Neural cell (in vitro differentiated cells): ENCODE data around the gene NR2E1. TPM values are rescaled to one million over a fixed set of nuclear protein-coding genes. Genes with fewer than 3 reads are reported as not detected.

Experiments used
- H2AFZ ChIP-seq: fragments of 200-600, 300-800 bp; sonication (generic), shearing (Covaris generic); 2 replicates; pipeline ENCODE4 v1.6.0; 2014; ENCODE audit warnings: low read depth, mild to moderate bottlenecking, antibody characterized with exemption, low read length, moderate library complexity
- H3F3A ChIP-seq: fragments of 200-600 bp; shearing (Covaris generic); 2 replicates; pipeline ENCODE4 v1.6.1; 2016; ENCODE audit warnings: mild to moderate bottlenecking, moderate library complexity, mixed read lengths, antibody characterized with exemption, low read length; ENCODE audit not compliant: insufficient read depth, poor library complexity, severe bottlenecking
- H3K27ac ChIP-seq: fragments of 200-600, 300-800 bp; sonication (generic), shearing (Covaris generic); 2 replicates; pipeline ENCODE4 v1.5.1; 2014; ENCODE audit warnings: mild to moderate bottlenecking, low read length, moderate library complexity
- H3K27me3 ChIP-seq: fragments of 300-800, 200-600 bp; sonication (generic), shearing (Covaris generic); 2 replicates; pipeline ENCODE4 v1.6.0; 2014; ENCODE audit warnings: mild to moderate bottlenecking, low read depth, low read length, moderate library complexity; ENCODE audit not compliant: insufficient read depth
- H3K36me3 ChIP-seq: fragments of 300-800, 200-600 bp; sonication (generic), shearing (Covaris generic); 2 replicates; pipeline ENCODE4 v1.5.1; 2014; ENCODE audit warnings: mild to moderate bottlenecking, antibody characterized with exemption, low read length, moderate library complexity; ENCODE audit not compliant: insufficient read depth
- H3K4me2 ChIP-seq: fragments of 300-800, 200-600 bp; sonication (generic), shearing (Covaris generic); 2 replicates; pipeline ENCODE4 v1.6.0; 2014; ENCODE audit warnings: mild to moderate bottlenecking, low read length
- H3K4me3 ChIP-seq: fragments of 300-800, 200-600 bp; sonication (generic), shearing (Covaris generic); 2 replicates; pipeline ENCODE4 v1.5.1; 2014; ENCODE audit warnings: mild to moderate bottlenecking, low read length, moderate library complexity
- H3K79me2 ChIP-seq: fragments of 200-600 bp; shearing (Covaris generic); replicated peaks from 2 replicates; pipeline ENCODE4 v1.6.0; 2014; ENCODE audit warnings: mild to moderate bottlenecking, low read length, moderate library complexity; ENCODE audit not compliant: insufficient read depth
- H3K9ac ChIP-seq: fragments of 300-800, 200-600 bp; sonication (generic), shearing (Covaris generic); 2 replicates; pipeline ENCODE4 v1.6.1; 2016; ENCODE audit warnings: mild to moderate bottlenecking, low read length, mixed read lengths
- H3K9me2 ChIP-seq: fragments of 200-600 bp; shearing (Covaris generic); 2 replicates; pipeline ENCODE4 v1.6.1; 2016; ENCODE audit warnings: mild to moderate bottlenecking, low read length, mixed read lengths; ENCODE audit not compliant: insufficient read depth
- H3K9me3 ChIP-seq: fragments of 200-600, 300-800 bp; sonication (generic), shearing (Covaris generic); 2 replicates; pipeline ENCODE4 v1.6.1; 2016; ENCODE audit warnings: mild to moderate bottlenecking, mixed run types, low read length, moderate library complexity, mixed read lengths
- H4K20me1 ChIP-seq: fragments of 200-600 bp; shearing (Covaris generic); 2 replicates; pipeline ENCODE4 v1.6.1; 2016; ENCODE audit warnings: mild to moderate bottlenecking, mixed run types; ENCODE audit not compliant: insufficient read depth
- EP300 ChIP-seq: fragments of 450-650 bp; conservative IDR thresholded peaks from 2 replicates; pipeline ENCODE4 v1.6.1; 2014; ENCODE audit warnings: antibody characterized with exemption, mild to moderate bottlenecking, moderate library complexity; ENCODE audit not compliant: poor library complexity, severe bottlenecking
- EZH2 ChIP-seq: fragments of 200-600, 300-800 bp; shearing (Covaris generic), sonication (generic); IDR thresholded peaks from 2 replicates; pipeline ENCODE4 v1.6.1; 2014; ENCODE audit warnings: antibody characterized with exemption, low read length, borderline replicate concordance, mild to moderate bottlenecking; ENCODE audit not compliant: insufficient read depth, poor library complexity, severe bottlenecking
- MXI1 ChIP-seq: fragments of 450-650 bp; conservative IDR thresholded peaks from 2 replicates; pipeline ENCODE4 v1.6.1; 2014; ENCODE audit warnings: antibody characterized with exemption, mild to moderate bottlenecking; ENCODE audit not compliant: poor library complexity, severe bottlenecking
- POLR2AphosphoS5 ChIP-seq: IDR thresholded peaks from 2 replicates; pipeline ENCODE4 v1.6.1; 2012
- RAD21 ChIP-seq: fragments of 450-650 bp; conservative IDR thresholded peaks from 2 replicates; pipeline ENCODE4 v1.6.1; 2014; ENCODE audit warnings: antibody characterized with exemption, mild to moderate bottlenecking, moderate library complexity
- SMC3 ChIP-seq: fragments of 450-650 bp; conservative IDR thresholded peaks from 2 replicates; pipeline ENCODE4 v1.6.1; 2014; ENCODE audit warnings: antibody characterized with exemption, mild to moderate bottlenecking, moderate library complexity; ENCODE audit not compliant: poor library complexity
- TAF1 ChIP-seq: IDR thresholded peaks from 2 replicates; pipeline ENCODE4 v1.6.1; 2012; ENCODE audit warnings: low read depth
- polyA plus RNA-seq: library from polyadenylated mRNA; depleted of rRNA; stranded (reverse); fragments of >200 nt; gene quantifications from 2 replicates; pipeline ENCODE4 v1.2.3, GENCODE V29; 2014
- TF ChIP-seq, protein P1 (sequence below): fragments of 450-650 bp; IDR thresholded peaks from 2 replicates; pipeline ENCODE4 v1.5.1; 2014; ENCODE audit warnings: antibody characterized with exemption, mild to moderate bottlenecking, moderate library complexity; ENCODE audit not compliant: poor library complexity, severe bottlenecking
- TF ChIP-seq, protein P2 (sequence below): IDR thresholded peaks from 2 replicates; pipeline ENCODE4 v1.6.1; 2012; ENCODE audit warnings: borderline replicate concordance

The NR2E1 gene
- polyA plus RNA-seq, 1 donor from 2014 or later, result 1.3 TPM

DNA sequence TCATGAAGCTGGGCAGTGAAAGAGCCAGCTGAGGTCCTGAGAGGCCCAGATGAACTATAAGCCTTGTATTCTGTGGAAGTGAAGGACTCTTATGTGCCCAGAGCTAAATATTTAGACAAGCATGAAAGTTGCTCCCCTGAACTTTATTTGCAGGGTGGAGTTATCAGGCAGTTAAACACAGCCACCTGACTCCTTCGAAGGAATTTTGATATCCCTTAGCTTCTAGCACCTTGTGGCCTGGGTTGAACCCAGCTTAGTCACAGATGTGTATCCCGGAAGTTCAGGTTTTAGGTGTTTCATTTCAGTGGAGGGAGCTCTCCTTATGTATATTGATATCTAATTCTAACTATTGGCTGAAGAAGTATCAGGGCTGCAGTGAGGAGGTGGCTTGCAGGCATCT lies 20.4 kb downstream of the NR2E1 start:
- Histone ChIP-seq H3K9ac (no peak overlapping the region), H2AFZ (no peak overlapping the region), H4K20me1 (no peaks in the 10 kb centered on the region), H3K4me3 (no peak overlapping the region), H3K4me2 (no peak overlapping the region), H3F3A (no peaks in the 10 kb centered on the region), H3K27me3 (no peaks in the 10 kb centered on the region), H3K9me2 (no peaks in the 10 kb centered on the region), H3K27ac (no peak overlapping the region), H3K36me3 (no peaks in the 10 kb centered on the region), H3K79me2 (no peaks in the 10 kb centered on the region), H3K9me3 (no peaks in the 10 kb centered on the region)
- TF ChIP-seq, protein P1, sequence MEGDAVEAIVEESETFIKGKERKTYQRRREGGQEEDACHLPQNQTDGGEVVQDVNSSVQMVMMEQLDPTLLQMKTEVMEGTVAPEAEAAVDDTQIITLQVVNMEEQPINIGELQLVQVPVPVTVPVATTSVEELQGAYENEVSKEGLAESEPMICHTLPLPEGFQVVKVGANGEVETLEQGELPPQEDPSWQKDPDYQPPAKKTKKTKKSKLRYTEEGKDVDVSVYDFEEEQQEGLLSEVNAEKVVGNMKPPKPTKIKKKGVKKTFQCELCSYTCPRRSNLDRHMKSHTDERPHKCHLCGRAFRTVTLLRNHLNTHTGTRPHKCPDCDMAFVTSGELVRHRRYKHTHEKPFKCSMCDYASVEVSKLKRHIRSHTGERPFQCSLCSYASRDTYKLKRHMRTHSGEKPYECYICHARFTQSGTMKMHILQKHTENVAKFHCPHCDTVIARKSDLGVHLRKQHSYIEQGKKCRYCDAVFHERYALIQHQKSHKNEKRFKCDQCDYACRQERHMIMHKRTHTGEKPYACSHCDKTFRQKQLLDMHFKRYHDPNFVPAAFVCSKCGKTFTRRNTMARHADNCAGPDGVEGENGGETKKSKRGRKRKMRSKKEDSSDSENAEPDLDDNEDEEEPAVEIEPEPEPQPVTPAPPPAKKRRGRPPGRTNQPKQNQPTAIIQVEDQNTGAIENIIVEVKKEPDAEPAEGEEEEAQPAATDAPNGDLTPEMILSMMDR, result no peak
- TF ChIP-seq SMC3 (no peak), EZH2 (no peak), EP300 (no peak), TAF1 (no peak), MXI1 (no peak), POLR2AphosphoS5 (no peak), RAD21 (no peak)
- TF ChIP-seq, protein P2, sequence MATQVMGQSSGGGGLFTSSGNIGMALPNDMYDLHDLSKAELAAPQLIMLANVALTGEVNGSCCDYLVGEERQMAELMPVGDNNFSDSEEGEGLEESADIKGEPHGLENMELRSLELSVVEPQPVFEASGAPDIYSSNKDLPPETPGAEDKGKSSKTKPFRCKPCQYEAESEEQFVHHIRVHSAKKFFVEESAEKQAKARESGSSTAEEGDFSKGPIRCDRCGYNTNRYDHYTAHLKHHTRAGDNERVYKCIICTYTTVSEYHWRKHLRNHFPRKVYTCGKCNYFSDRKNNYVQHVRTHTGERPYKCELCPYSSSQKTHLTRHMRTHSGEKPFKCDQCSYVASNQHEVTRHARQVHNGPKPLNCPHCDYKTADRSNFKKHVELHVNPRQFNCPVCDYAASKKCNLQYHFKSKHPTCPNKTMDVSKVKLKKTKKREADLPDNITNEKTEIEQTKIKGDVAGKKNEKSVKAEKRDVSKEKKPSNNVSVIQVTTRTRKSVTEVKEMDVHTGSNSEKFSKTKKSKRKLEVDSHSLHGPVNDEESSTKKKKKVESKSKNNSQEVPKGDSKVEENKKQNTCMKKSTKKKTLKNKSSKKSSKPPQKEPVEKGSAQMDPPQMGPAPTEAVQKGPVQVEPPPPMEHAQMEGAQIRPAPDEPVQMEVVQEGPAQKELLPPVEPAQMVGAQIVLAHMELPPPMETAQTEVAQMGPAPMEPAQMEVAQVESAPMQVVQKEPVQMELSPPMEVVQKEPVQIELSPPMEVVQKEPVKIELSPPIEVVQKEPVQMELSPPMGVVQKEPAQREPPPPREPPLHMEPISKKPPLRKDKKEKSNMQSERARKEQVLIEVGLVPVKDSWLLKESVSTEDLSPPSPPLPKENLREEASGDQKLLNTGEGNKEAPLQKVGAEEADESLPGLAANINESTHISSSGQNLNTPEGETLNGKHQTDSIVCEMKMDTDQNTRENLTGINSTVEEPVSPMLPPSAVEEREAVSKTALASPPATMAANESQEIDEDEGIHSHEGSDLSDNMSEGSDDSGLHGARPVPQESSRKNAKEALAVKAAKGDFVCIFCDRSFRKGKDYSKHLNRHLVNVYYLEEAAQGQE, result no peak

- Histone ChIP-seq H3K36me3 (no peaks in the 10 kb centered on the region), H3K4me3 (no peak overlapping the region), H3F3A (no peaks in the 10 kb centered on the region)
Measured at GRCh38 chr6:108187519-108187918, 21.7 kb downstream of the NR2E1 start.

More at GRCh38 chr6:108187519-108187918, 21.7 kb downstream of the NR2E1 start:
- H4K20me1 ChIP-seq, result no peaks in the 10 kb centered on the region
- H3K9ac ChIP-seq, result no peak overlapping the region
- no peaks in the 10 kb centered on the region for H3K9me3 ChIP-seq
- H2AFZ ChIP-seq, result no peak overlapping the region
- H3K27me3 ChIP-seq, result no peaks in the 10 kb centered on the region
- H3K9me2 ChIP-seq, result no peaks in the 10 kb centered on the region
- no peaks in the 10 kb centered on the region for H3K79me2 ChIP-seq
- H3K4me2 ChIP-seq, result no peak overlapping the region
- H3K27ac ChIP-seq, result no peak overlapping the region
- TF ChIP-seq EP300, result no peak
- no peak for TF ChIP-seq TAF1
- no peak for TF ChIP-seq POLR2AphosphoS5
- TF ChIP-seq SMC3, result no peak
- TF ChIP-seq, protein P1, result no peak
- TF ChIP-seq EZH2, result no peak
- no peak for TF ChIP-seq RAD21
- TF ChIP-seq, protein P2, result no peak
